Stimulated activated CD4-positive, alpha-beta T cell treated with anti-CD3 and anti-CD28 coated beads, TNF-alpha, amount 100 ng/mL, for 24 hours (primary cell): ENCODE results near the gene BAG5.
"Not testable (repeated sequence)": the region's sequence is repeated elsewhere in the genome, so short reads cannot be mapped to it uniquely, and the experiment has no call there.

Source experiments
- DNase-seq, 3 experiments: peaks; one replicate each; pipeline ENCODE4 v3.0.0-alpha.2; 2020; ENCODE audit warnings: low read depth in 3 of 3

Gene BAG5

DNA sequence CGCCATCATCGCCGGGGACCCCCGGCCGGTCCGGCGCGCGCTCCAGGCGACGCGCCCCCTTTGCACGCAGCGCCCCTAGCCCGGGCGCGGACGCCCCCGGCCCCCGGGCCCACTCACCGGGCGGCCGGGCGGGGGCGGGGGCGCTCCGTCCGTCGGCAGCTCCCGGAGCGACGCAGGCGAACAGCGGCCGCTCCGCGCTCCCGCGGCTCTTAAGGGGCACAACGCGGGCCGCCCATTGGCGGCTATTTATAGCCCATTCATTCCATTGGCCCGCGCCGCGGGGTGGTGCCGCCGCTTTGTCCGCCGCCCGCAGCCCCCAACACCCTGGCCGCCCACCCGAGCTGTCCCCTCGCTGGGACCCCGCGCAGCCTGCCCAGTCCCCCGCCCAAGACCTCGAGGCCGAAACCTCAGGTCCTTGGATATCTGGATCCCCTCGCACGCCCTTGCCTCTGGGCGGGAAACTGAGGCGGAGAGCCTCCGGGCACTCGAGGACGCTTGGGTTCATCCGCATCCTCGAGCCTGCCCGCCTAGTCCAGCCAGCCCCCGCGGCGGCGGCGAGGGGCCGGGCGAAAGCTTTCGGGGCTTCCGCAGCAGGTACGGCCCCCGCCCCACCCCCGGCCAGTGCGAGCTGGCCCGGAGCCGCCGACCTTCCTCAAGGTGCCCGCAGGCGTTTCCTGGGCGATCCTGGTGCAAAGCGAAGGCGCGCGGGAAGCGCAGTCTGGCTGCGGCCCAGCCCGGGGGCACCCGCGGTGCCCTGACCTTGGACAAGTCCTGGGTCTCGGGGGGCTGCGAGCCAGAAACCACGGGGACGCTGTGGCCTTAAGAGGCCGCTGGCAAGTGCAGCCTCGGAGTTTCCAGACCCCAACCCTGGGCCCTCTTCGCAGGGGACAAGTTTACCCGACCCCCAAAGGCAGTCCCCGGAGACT, 39.5 kb downstream of the BAG5 start, which contains the start of gene CKB:
CKB (minus strand) TSS at position 182 of the 926 bp plus-strand sequence. CDS start 337 bp downstream, outside the sequence.
- no peak for DNase-seq

DNA sequence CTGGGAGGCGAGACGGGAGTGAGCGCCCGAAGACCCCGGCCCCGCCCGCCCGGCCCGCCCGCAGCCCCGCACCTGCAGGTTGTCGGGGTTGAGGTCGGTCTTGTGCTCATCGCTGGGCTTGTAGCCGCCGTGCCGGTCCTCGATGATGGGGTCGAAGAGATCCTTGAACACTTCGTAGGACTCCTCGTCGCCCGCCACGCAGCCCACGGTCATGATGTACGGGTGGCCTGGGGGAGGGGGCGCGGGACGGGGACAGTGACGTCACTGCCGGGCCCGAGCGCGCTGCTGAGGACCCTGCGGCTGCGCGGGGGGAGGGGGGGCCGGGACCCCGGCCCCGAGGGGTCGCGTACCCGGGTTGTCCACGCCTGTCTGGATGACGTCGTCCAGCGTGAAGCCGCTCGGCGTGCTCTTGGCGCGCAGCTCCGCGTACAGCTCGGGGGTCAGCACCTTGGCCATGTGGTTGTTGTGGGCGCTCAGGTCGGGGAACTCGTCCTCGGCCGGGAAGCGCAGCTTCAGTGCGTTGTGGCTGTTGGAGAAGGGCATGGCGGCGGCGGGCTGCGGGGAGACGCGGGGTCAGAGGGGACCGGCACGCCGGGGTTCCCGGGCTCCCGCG, 40.4 kb downstream of the BAG5 start:
- no peak for DNase-seq

DNA sequence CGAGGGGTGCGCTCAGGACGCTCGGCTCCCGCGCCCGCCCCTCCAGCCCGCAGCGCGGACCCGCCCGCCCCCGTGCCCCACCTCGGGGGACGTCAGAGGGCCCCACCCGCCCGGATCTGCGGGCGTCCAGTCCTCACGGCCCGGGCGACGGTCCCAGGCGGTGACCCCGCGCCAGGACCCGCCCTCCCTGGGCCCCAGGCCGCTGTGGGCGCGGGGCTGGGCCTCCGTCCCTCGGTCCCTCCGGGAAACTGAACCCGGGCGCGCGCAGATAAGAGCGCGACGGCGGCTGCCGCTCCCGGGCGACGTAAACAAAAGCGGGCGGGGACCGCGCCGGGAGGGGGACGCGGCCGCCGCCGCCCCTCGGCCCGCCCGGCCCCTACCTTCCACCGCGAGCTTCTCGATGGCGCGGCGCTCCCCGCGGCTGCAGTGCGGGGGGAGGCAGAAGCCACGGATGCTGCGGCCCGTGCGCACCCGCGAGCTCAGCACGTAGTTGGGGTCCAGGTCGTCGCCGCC, 41.0 kb downstream of the BAG5 start:
- DNase-seq: no peak

- peak in 1 of 3 experiments; percentile 56 for DNase-seq
These were observed 41.6 kb downstream of the BAG5 start for GRCh38 chr14:103520657-103521437.

DNA sequence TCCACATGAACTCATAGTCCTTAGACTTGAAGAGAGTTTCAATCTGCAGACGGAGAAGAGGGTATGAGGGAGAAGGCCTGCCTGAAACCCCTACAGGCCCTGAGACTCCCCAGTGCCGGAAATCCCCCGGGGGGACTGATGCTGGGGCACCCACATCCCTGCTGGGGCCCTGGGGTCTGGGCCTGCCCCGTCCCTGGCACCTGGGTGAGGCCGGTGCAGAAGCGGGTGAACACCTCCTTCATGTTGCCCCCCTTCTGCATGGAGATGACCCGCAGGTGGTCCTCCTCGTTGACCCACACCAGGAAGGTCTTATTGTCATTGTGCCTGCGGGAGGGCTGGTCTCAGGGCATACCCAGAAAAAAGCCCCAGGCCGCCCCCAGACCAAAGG, 42.2 kb downstream of the BAG5 start:
- DNase-seq: no peak

- no peak for DNase-seq
These were observed 42.6 kb downstream of the BAG5 start for GRCh38 chr14:103519837-103520212.

DNA sequence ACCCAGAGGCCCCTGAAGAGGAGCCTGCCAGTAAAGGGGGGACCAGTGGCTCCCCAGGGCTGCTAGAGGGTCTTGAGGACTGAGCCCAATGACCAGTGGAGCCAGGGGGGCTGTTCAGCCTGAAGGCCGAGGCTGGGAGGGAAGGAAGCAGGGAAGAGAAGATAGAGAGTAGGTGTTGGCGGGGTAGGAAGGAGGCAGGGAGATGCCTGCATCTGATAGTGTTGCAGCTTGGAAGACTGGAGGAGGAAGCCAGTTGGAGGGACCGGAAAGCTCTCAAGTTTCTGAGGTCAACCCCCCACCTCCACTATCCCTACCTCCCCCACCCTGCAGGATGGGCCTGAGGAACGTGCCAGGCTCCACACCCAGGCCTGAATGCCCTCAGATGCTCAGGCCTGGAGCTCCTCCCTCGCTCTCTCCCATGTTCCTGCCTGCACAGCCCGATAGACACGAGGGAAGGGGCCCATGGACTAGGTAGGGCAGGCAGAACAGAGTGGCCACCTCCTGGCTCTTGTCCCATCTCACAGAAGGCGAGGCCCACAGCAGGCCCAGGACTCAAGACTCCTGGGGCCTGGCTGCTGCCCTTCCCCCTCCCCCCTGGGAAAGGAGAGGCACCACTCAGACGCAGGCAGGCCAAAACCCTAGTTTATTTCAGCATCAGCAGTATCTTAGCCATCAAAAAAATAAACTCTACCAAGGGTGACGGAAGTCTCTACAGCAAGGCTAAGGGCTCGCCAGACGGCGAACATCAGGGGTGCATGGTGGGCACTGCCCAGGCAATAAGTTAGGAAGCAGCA, 43.2 kb downstream of the BAG5 start:
- no peak for DNase-seq

DNA sequence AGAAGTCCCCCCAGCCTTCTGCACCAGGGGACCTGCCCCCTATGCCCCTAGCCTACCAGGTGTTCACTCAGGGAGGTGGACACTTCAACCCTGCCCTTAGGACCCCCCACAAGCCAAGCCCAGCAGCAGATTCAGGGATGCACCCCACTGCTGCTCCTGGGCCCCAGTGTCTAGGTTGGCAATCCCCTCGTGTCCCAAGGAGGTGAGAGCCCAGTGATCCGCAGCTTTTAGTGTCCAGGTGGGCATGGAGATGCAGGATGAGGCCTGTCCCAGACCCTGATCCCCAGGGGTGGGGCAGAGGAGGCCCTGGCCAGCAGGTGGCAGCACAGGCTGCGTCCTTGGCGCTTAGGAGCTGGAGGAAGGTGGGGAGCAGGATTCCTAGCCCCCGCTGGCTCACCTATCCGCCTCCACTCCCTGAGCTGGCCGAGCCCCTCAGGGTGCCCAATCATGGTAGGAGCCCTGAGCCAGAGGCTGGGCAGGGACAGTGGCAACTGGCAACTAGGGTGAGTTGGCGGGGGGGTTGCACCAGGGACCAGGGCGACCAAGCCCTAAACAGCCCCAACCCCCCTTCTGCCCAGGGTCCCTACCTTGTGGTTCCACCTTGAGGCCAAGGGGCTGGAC, 43.9 kb downstream of the BAG5 start:
- DNase-seq: peak in 1 of 3 experiments; percentile 58

DNA sequence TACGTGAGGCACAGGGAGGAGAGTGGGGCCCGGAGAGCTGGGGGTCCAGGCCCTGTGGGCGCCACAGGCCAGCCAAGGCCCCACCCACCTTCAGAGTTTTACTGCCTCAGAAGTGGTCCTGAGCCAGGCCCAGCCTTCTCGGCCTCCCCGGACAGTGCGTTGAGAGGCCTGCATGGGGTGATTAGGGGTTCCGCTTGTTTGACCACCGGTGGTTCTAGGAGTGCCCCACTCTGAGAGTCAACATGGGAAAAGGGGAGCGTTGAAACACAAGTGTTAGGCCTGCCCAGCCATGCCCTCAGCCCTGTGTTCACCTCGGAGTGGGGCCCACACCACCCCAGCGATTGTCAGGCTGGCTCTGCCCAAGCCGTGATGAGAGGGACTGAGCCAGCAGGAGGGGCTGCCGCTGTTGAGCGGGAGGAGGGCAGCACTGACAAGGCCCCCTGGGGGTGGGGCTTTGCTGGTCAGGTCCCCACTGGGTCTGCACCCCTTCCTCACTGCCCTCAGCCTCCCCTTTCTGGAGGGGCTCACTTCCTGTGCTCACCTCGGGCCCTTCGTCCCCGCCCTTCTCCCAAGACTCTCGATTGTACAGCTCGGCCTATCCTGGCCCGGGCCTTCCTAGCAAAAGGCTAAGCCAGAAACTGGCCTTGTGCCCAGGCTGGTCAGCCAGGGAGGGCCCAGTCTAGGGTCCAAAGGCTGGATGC, 44.6 kb downstream of the BAG5 start:
- no peak for DNase-seq

DNA sequence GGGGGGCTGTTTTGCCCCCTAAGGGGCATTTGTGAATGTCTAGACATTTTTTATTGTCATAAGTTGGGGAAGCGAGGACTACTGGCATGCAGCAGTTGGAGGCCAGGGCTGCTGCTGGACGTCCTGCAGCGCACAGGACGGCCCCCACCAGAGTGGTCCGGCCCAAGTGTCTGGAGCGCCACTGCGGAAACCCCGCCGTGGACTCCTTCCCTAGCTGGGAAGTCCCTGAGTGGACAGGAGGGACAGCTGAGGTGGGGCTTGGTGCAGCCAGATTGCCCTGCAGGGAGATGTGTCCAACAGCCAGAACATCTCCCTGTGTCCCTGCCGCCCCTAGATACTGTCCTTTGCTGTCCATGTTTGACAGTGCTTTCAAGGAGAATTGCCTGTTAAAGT, 45.3 kb downstream of the BAG5 start:
- no peak for DNase-seq

DNA sequence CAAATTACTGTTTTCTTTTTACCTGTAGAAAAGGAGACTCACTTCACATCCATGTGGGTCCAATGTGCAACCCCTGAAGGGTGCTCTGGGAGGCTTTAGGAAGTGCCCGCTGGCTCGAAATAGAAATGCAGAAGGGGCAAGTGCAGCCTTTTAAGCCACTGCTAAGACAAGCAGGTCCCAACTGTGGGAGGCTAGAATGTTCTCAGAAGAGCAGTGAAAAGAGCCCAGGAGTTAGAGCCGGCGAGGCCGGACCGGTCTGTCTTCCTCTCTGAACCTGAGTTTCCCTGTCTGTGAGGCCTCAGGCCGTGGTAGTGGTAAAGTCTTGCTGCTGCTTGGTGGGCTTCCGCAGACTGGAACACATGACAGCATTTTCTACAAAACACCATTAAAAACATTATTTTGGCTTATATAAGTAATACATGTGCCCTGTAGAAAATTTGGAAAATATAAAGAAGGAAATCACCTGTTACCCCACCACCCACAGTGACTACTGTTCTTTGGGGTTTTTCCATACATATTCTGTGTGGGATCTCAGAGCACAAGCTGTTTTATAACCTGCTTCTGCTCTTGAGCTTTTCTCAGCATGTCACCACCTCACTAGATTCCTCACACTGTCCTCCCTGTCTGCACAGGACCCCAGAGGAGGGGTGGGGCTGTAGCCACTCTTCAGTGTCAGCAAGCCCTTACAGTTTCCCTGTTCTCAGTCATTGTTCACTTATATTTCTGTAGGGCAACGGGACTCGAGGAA, 45.9 kb downstream of the BAG5 start:
- DNase-seq: no peak

DNA sequence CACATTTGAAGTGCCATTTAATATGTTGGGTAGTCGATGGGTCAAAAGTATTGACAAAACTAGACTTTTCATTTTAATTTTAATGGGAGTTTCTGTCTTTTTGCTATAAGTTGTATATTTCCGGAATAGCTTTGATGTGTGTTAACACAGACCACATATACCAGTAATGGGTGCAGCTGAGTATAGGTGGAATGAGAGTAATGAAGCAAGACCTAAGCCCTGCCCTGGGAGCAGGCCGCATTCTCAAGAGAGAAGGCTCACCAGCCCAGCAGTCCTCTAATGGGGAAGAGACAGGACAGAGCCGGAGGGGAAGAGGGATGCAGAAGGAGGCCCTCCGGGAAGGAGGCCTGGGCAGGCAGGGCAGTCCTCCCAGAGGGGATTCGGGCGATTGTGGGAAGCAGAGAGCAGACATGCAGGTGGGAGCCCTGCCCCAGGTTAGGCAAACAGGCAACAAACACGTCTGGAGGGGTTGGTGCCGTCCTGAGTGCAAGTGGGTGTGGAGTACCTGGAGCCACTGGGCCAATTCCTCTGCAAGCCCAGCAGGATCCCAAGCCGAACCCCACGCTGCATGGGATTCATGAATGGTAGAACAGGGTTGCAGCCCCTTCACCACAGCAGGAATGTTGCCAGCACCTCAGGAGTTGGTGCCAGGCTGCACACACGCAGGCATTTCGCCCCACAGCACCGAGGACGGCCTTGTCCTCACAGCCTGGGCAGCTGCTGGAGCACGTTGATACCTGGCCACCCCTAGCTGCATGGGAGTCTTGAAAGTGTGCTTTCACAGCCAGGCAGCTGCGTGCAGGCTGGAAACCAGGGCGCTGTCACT, 47.6 kb downstream of the BAG5 start:
- no peak for DNase-seq

GRCh38 chr14:103512701-103513611, 49.5 kb downstream of the BAG5 start:
- no peak for DNase-seq

- DNase-seq: not testable (repeated sequence)
These were observed 50.3 kb downstream of the BAG5 start for GRCh38 chr14:103512180-103512579.

- DNase-seq: no peak
These were observed 51.4 kb downstream of the BAG5 start for GRCh38 chr14:103510724-103511693.
